Hematopoietic multipotent progenitor cell treated with erythropoietin and hydrocortisone succinate and interleukin-3 and kit ligand, for 6 days (in vitro differentiated cells): ENCODE results near the gene KLHL26.
A peak's percentile ranks its signal among the peaks of the same experiment; 100 is the strongest.
"Not testable (repeated sequence)": the region's sequence is repeated elsewhere in the genome, so short reads cannot be mapped to it uniquely, and the experiment has no call there.

Experiments used
- DNase-seq: peaks from one replicate; pipeline ENCODE4 v3.0.0-alpha.2; 2015

Gene KLHL26

GRCh38 chr19:18636969-18637629 is at the start of gene KLHL26:
KLHL26 (plus strand) TSS chr19:18637028; CDS start chr19:18637055, 27 bp downstream.
- no peak for DNase-seq

- no peak for DNase-seq
Measured at GRCh38 chr19:18587561-18587960, 49.3 kb upstream of the KLHL26 start.

- no peak for DNase-seq
Measured at GRCh38 chr19:18587962-18588610, 48.7 kb upstream of the KLHL26 start.

DNA sequence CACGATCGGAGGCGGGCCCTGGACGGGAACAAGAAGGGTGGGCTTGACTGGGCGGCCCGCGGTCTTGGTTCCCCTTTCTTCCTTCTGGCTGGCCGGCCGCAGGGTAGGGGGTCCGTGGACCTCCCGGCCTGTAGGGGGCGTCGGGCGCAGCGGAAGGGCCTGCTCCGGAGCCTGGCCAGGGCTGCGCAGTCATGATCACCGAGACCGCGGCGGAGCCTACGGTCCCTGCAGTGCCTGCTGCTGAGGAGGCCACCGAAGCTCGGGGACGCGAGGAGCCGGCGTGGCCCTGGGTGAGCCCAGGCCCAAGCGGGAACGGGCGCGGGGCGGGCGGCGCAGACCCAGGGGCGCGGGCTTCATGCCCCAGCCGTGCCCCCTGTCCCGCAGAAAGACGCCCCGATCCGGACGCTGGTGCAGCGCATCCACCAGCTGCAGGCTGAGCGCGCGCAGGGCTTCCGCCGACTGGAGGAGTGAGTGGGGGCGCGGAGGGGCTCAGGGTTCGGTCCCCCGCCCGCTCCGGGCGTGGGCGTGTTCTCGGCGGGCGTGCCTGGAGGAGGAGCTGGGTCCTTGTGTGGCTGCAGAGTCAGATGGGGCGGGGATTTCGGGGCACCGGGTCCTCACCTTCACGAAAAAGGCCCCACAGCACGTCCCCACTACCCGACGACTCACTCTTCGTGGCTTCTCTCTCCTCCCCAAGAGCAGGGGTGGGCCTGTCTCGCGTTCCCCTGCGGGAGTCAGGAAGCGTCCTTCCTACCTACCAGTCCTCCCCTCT is 48.0 kb upstream of the KLHL26 start, which contains the start of gene REX1BD:
REX1BD (plus strand) TSS at position 188 of the 769 bp plus-strand sequence; CDS start at position 192, 4 bp downstream.
- DNase-seq, result peak; percentile 92

- peak; percentile 83 for DNase-seq
Measured at GRCh38 chr19:18589380-18590272, 47.2 kb upstream of the KLHL26 start.

GRCh38 chr19:18590273-18591272 is 46.3 kb upstream of the KLHL26 start:
- DNase-seq, result peak; percentile 67

DNA sequence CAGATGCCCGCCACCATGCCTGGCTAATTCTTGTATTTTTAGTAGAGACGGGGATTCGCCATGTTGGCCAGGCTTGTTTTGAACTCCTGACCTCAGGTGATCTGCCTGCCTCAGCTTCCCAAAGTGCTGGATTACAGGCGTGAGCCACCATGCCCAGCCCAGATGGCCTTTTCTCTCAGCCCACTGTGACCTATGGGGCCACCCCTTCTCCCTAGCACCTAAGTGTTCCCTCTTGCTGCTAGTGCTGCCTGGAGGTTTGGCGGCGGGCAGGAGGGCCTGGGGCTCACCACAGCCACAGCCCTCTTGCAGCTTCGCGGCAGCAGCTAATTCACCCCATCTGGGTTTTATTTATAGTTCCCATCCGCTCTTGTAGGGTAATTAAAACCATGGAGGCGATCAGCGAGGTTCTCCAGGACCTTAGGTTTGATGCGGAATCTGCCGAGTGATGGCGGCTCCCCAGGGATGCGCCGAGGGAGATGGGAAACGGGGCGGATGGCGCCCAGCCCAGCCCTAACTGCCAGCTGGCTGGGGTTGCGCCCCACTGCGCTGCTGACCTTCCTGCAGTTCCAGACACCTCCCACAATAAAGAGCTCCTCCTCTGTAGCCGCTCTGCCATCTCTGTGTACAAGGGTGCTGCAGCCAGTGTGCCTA is 45.0 kb upstream of the KLHL26 start:
- no peak for DNase-seq

DNA sequence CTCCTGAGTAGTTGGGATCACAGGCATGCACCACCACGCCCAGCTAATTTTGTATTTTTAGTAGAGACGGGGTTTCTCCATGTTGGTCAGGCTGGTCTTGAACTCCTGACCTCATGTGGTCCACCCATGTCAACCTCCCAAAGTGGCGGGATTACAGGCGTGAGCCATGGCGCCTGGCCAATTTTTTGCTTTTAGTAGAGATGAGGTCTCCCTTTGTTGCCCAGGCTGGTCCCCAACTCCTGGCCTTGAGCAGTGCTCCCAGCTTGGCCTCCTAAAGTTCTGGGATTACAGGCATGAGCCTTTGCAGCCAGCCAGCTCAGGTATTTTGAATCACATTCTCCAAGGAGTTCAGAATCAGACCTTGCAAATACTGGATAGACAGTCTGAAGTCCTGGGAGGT is 44.1 kb upstream of the KLHL26 start:
- DNase-seq, result not testable (repeated sequence)

DNA sequence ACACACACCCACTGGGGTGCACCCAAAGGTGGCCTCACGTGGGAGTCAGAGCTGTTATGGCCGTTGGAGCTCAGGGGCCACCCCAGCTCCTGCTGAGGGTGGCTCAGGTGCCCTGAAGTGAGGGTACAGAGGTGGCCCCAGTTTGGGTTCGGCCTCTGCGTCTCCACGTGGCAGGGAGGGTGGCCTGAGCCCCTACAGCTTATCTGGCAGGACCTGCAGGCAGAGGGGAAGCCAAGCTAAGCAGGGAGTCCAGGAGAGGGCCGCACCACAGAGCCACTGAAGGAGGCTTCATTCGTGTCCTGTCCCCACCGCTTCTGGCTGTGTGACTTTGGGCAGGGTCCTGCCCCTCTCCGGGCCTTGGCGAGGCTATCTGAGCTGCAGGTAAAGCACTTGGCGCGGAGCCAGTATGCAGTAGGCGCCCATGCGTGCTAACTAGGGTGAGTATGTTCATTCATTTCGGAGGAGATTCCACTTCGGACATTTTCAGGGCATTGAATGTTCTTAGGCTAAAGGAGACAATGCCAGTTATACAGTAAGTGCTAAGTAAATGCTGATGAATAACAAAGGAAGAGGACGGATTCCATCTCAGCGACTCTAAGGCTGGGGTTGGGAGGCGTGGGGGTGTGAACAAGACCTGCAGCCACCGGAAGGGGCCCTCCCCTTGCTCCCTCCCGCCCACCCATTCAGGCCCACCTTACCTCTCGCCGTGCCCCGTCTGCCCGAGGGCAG is 43.3 kb upstream of the KLHL26 start:
- no peak for DNase-seq

DNA sequence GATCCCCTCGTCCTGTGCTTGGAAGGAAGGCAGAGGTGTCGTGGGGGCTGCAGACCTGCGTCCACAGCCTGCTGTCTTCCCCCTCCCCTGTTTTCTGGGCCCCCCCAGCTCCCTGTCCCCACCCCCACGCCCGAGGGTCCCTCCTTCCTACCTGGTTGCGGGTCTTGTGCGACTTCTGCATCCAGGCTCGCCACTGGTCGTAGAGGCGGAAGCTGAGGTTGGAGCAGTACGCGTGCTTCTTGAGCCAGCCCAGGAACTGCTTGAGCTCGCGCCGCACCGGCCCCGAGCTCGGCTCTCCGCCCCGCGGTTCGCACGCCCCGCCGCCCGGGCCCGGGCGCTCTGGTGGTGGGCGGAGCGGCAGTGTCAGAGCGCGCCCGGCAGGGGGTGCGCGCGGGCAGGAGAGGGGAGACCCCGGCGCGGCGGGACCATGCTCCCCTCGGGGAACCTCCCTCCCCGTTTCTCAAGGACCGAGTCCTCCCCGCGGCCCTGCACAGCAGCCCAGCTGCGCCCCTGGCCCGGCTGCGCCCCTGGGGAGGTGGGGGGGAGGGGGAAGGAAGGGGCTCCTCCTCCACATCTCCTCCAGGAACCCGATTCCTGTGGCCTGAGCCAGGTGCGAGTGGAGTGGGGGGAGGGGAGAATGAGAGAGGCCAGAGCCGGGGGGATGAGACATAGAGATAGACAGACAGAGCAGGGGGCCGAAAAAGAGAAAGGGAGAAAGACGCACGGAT is 42.6 kb upstream of the KLHL26 start:
- peak; percentile 80 for DNase-seq

DNA sequence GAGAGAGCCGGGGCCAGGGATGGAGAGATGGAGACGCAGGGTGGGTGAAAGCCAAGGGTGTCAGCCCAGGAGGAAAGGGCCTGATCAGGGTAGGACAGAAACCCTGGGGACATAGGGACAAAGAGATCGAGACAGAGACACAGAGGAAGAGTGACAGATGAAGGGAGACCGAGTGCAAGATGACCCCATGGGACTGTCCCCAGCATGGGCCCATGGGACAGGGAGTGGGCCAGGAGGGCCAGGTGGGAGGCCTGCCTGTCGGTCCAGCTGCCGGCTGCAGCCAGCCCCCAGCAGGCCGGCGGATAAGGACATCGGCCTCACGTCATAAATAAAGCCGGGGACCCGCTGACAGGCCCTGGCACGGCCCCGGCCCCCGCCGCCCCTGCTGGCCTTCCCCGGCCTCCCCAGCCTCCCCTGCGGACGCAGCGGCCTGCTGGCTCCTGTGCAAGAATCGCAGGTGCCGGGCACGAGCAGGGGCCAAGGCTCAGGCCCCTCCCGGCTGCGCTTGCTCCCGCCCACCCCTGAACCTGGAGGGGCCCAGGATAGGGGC is 41.9 kb upstream of the KLHL26 start:
- DNase-seq, result no peak

GRCh38 chr19:18595475-18595874 is 41.4 kb upstream of the KLHL26 start:
- DNase-seq, result no peak

GRCh38 chr19:18596752-18597157 is 40.1 kb upstream of the KLHL26 start:
- peak; percentile 77 for DNase-seq

- DNase-seq, result no peak
Measured at GRCh38 chr19:18597809-18598660, 38.8 kb upstream of the KLHL26 start.

DNA sequence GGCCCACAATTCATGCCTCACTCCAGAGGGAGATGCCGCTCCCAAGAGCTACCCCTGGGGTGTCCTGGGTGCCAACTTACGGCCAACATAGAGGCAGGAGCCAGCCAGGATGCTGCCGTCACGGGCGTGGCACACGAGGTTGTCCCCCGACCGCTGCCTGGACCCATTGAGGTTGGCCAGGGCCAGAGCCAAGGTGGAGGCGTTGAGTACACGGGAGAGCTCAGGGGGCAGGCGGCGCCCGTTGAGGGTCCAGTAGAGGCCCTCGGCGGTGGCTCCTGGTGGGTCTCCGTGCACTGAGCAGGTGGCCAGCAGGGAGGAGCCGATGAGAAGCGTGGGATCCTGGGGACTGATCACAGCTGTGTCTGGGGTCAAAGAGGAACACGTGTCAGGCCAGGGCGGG is 37.3 kb upstream of the KLHL26 start:
- no peak for DNase-seq

DNA sequence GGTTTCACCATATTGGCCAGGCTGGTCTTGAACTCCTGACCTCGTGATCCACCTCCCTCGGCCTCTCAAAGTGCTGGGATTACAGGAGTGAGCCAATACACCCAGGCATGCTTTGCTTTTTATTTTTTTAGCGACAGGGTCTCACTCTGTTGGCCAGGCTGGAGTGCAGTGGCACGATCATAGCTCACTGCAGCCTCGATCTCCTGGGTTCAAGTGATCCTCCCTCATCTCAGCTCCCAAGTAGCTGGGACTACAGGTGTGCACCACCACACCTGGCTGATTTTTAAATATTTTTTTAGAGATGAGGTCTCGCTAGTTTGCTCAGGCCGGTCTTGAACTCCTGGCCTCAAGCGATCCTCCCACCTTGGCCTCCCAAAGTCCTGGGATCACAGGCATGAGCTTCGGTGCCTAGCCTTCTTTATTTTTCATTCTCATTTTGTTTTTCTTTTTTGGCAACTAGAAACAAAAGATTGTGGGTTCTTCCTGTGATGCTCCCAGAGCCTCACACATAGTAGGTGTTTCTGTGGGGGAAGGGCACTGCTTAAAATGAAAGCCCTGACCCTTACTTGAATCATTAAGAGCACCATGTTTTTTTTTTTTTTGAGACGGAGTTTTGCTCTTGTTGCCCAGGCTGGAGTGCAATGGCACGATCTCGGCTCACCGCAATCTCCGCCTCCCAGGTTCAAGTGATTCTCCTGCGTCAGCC is 36.0 kb upstream of the KLHL26 start:
- DNase-seq, result not testable (repeated sequence)

DNA sequence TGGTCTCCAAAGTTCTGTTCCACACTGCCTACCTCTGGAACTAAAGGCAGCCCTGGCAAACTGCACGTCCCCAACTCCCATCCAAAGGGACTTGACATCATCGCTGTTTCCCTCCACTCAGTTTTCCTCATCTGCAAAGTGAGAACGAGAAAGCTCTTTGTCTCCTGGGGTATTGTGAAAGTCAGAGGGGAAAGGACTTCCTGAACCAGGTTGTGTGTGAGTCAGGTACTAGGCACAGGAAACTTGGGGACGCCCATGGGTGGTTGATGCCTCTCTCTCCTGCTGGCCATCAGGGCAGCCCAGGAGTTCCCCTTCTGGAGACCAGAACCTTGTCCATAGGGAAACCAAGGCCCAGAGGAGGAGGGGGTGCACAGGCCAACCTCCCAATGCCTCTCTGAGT is 35.0 kb upstream of the KLHL26 start:
- no peak for DNase-seq
